Retina (tissue), 1 donor: ENCODE data around the gene TAS2R19.
"Not testable (repeated sequence)": the region's sequence is repeated elsewhere in the genome, so short reads cannot be mapped to it uniquely, and the experiment has no call there.

Source experiments
- DNase-seq: peaks from one replicate; pipeline ENCODE4 v3.0.0-alpha.2; 2016

The TAS2R19 gene

DNA sequence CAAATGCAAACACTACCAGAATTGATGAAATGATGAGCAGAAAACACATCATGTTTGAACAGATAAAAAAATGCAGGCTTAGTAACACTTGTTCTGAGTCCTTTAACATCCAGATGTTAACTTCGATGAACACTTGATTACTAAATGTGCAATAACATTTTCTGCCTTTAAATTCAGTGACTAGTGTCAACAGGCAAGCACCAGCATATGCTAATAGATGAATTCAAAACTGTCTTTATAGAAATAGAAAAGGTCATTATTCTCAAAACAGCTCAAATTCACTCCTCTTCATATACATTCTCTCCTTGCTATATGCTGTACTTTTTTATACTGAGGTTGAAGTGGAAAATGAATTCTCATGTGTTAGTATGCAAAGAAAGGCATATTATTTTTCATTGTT is at the start of gene TAS2R19:
Gene TAS2R19, minus strand, starts transcription at position 101 of the 400 bp plus-strand sequence. Its CDS starts 49 bp downstream, at position 52.
- DNase-seq, result no peak

GRCh38 chr12:11071414-11071813 is 49.0 kb upstream of the TAS2R19 start:
- no peak for DNase-seq

DNA sequence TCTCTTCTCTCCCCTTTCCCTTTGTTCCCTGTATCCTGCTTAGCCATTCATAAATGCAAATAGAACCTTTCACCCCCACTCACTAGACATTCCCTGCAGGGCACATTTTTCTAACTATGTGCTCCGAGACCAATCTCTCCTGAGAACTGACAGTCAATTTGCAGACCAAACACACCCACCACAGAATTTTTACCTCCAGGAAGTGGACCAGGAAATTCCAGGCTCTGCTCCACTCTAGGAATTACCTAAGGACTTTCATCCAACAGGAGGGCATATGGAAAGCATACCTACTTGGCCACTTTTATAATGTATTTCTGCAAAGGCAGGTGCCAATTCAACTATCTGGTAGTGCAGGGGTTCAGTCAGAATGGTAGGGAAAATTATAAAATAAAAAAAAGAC is 48.6 kb upstream of the TAS2R19 start:
- DNase-seq, result no peak

DNA sequence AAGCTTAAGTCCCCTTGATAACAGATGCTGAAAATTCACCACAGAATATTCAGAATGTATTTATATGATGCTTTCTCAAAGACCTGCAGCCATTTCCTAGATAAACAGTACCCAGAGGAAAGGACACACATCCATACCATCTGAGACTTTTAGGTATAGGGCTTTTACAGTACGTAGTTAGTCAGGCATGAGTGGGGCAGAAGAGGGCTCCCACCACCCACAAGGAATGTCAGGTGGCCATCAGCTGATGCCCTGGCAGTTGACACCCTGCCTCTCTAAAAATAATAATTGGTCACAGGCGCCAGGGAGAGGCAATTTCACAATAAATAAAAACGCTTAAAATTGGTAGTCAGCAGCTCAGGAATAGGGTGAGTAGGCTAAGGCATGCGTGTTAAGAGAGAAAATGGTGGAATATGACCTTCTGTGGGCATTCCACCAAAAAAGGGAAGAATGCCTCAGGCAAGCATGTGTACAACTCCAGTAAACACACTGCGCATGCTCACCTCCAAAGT is 47.5 kb upstream of the TAS2R19 start:
- no peak for DNase-seq

GRCh38 chr12:11067514-11067913 is 45.1 kb upstream of the TAS2R19 start:
- no peak for DNase-seq

DNA sequence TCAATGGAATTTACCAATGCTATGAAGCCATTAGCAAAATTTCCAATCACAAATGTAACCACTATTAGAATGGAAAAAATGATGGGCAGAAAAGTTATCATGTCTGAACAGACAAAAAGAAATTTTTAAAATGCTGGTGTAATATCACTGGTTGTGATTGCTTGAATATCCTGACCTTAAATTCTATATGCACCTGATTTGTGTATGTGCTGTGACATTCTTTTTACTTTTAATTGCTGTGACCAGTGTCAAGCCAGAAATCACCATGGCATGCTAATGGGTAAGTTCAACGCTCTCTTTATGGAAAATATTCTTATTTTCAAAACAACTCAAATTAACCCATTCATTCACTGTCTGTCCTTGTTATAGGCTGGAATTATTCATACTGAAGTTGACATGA is 39.8 kb upstream of the TAS2R19 start, which contains the start of gene TAS2R46:
Gene TAS2R46, minus strand, starts transcription at position 101 of the 400 bp plus-strand sequence. Its CDS starts 0 bp downstream, at position 101.
- not testable (repeated sequence) for DNase-seq

DNA sequence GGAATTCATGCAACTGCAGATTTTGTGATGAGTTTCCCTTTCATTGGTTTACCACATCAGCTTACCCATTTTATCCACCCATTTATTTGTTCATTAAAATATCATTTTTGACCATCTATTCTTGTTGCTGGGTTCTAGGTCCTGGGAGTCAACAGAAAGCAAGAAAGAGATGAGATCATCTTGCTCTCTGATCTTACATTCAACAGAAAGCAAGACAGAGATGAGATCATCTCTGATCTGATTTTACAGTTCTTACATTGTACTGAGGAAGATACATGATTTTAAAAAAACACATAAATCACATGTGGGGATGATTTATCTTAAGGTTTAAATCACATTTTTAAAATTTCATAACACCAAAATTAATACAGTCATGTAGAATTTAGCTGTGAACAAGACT is 37.4 kb upstream of the TAS2R19 start:
- no peak for DNase-seq

DNA sequence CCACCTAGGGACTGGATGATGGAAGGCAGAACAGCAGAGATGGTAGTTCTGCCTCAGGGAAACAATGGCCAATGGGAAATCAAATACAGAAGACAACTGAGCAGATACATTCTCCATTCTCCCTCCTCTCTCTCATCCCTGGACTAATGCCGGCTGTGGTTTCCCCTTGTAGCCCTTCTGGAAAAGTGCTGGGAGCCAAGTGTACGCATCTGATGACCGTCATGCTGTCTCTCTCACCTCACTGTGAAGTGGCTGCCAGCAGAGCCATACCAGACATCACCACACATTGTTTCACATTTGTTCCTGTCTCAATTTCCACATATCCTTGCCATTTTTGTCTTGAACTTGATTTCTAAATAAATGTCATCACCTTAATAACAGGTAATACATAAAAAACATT is 36.6 kb upstream of the TAS2R19 start:
- DNase-seq, result no peak

DNA sequence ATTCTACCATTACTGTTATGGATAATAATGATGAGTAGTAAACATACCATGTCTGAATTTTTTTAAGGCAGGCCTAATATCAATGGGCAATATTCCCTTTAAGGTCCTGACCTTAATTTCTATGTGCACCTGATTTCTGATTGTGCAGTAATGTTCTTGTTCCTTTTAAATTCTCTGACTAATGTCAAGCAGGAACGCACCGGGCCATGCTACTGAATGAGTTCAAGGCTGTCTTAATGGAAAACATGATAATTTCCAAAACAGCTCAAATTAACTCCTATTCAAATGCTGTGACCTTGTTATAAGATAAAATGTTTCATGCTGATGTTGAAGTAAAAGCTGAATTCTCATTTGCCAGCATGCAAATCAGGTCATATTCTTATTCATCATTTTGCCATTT is 32.9 kb upstream of the TAS2R19 start:
- DNase-seq, result no peak

- not testable (repeated sequence) for DNase-seq
These were observed 27.5 kb upstream of the TAS2R19 start for GRCh38 chr12:11049806-11050531.

- DNase-seq, result not testable (repeated sequence)
These were observed 18.9 kb upstream of the TAS2R19 start for GRCh38 chr12:11041366-11041765.

DNA sequence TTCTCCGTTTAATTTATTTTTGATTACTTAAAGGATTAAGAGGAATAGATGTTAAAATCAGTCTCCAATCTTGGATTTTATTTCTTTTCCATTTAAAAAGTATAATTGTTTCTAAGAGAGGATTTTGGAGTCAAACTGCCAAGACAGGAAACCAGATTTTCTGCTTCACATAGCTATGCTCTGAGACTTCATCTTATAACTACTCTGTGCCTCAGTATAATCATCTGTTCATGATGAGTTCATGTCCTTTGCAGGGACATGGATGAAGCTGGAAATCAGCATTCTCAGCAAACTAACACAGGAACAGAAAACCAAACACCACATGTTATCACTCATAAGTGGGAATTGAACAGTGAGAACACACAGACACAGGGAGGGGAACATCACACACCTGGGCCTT is 17.7 kb upstream of the TAS2R19 start:
- DNase-seq, result no peak

GRCh38 chr12:11039171-11039570 is 16.8 kb upstream of the TAS2R19 start:
- DNase-seq, result no peak

DNA sequence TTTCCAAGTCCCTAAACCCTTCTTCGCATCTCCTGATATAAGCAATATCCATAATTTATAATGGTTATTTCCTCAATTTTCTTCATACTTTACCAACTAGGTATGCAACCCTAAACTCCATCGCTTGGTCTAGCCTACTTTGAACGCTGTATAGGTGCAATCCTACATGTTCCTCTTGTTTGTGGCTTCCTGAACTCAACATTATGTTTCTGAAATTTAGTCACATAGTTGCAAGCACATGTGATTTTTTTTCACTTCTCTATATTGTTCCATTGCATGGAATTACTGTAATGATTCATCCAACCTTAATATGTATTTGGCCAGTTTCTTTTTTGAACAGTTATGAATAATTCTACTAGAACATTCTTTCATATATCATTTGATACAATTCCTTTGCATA is 11.5 kb upstream of the TAS2R19 start:
- not testable (repeated sequence) for DNase-seq

DNA sequence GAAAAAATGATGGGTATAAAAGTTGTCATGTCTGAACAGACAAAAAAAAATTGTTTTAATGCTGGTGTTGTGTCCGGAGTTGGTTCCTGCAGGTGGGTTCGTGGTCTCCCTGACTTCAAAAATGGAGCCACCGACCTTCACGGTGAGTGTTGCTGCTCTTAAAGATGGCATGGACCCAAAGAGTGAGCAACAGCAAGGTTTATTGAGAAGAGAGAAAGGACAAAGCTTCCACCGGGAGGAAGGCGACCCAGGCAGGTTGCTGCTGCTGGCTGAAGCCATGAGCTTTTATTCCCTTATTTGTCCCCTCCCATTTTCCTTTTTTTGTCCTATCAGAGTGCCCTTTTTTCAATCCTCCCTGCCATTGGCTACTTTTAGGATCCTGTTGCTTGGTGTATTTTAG is 8.9 kb upstream of the TAS2R19 start, which contains the start of gene TAS2R31:
Gene TAS2R31, minus strand, starts transcription at position 101 of the 400 bp plus-strand sequence. Its CDS starts 72 bp downstream, at position 29.
- no peak for DNase-seq

DNA sequence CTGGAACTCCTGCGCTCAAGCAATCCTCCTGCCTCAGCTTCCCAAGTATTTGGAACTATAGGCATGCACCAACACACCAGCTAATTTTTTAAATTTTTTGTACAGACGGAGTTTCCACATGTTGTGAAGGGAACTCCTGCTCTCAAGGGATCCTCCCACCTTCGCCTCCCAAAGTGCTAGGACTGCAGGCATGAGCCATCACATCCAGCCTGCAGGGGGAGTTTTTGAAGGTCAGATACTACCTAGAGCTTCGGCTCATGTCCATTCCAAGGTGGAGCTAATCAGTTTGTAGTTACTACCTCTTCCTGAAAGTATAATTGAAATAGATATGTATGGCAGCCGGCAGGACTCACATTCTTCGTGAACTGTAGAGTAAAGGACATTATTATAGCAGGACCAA is 3.7 kb upstream of the TAS2R19 start:
- DNase-seq, result no peak

DNA sequence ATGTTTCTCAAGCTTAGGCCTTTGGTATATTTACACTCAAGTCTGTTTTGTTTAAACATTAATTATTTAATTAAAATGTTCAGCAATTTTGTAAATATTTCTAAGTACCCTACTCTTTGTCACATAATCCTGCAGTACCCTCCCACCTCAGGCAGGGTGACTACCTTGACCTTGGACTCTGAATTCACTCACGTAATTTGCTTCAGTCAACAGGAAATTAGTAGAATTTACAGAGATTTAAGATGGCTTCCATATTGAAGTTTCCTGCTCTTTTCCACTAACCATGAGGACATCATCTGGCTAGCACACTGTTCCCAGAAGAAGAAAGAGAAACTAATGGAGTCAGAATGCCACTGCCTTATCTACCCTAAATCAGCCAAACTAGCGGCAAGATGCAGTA is 967 bp upstream of the TAS2R19 start:
- no peak for DNase-seq

GRCh38 chr12:11016937-11017336 is 5.5 kb downstream of the TAS2R19 start:
- no peak for DNase-seq

- no peak for DNase-seq
These were observed 6.5 kb downstream of the TAS2R19 start for GRCh38 chr12:11015775-11016430.

DNA sequence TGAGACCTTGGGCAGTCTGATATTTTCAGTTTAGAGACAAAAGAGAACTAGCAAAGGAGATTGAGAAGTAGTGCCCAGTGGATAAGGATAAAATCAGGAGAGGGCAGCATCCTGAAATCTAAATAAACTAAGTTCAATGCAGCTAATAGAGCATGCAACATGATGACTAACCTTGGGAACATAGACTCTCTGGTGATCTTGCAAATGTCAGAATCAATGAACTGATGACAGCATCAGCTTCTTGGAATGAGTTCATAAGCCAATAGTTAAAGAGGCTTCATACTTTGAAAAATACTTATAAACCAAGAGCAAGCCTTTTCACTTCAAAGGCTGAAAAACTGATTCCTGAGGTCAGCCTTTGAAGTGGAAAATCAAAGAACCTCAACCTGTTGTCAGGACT is 8.2 kb downstream of the TAS2R19 start:
- DNase-seq, result no peak

DNA sequence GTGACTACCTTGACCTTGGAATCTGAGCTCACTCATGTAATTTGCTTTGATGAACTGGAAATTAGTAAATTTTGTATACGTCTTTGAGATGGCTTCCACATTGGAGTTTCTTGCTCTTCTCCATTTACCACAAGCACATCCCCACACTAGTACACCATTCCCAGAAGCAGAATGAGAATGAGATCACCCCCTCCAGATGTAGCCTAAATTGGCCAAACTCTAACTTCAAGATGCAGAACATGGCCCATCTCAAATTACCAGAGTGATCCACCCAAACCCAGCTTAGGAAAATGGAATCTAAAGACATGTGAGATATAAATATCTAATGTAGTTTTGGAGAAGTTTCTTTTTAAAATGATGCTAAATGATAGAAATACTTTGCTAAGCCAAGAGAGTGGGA is 14.8 kb downstream of the TAS2R19 start:
- no peak for DNase-seq

GRCh38 chr12:10998204-10998603 is 24.2 kb downstream of the TAS2R19 start, which contains the start of gene TAS2R20:
Gene TAS2R20, minus strand, starts transcription at chr12:10998304. Its CDS starts 429 bp downstream, at chr12:10997875.
- no peak for DNase-seq

- DNase-seq, result no peak
These were observed 28.1 kb downstream of the TAS2R19 start for GRCh38 chr12:10994307-10994706.

- DNase-seq, result no peak
These were observed 33.3 kb downstream of the TAS2R19 start for GRCh38 chr12:10989107-10989506.
